ENCODE measurements around the gene CYP26A1.
A peak's percentile ranks its signal among the peaks of the same experiment; 100 is the strongest.
"Not testable (repeated sequence)": the region's sequence is repeated elsewhere in the genome, so short reads cannot be mapped to it uniquely, and the experiment has no call there.

CYP26A1 gene

DNA sequence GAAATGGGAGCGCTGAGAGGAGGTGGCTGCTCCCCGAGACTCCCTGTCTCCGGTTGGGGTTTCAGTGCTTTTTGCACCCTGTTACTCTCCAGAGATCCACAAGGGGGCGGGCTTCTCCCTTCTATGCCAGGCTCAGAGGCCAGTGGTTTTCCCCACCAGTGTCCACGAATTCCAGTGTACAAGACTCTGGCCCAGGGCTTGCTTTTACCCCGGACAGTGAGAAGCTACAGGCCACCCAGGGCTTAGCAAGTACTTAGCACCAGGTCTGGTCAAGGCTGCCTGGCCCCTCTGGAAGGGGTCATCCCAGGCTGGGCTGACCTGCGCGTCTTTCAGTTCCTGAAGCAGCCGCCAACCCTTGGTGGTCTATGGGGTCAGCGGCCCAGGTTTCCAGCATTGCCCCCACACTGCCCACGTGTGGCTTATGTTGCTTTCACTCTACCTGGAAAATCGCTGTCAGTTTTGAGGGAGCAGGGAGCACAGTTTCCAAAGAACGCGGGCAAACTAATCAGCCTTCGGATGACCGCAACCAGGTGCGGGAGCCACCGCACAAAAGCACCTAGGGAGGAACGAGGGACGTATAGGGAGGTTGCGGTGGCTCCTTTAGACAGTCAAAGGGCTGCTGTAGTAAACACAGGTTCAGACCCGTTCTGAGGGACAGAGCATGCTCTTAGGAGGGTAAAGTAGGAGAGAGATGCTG lies 6.8 kb downstream of the CYP26A1 start:
- peak; percentile 49 for DNase-seq (ENCODE audit: low spot score)

DNA sequence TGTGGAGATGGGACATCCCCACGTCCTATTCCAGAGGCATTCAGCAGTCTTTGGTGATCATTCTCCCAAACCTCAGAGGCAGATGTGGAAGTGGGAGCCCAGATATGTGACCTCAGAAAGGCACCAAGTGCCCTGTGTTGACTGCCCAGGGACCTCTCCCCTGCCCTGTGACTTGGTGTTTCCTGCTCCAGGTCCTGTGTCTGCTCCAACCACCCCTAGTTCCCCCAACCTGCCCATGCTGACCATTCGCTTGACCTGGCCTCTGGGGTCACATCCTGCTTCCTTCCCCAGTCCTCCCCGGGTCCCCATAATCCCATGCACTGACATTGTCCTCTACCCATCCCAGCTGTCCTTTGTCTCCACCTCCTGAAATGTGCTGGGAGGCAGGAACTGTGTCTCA lies 7.6 kb downstream of the CYP26A1 start:
- DNase-seq (ENCODE audit: low spot score) = no peak

DNA sequence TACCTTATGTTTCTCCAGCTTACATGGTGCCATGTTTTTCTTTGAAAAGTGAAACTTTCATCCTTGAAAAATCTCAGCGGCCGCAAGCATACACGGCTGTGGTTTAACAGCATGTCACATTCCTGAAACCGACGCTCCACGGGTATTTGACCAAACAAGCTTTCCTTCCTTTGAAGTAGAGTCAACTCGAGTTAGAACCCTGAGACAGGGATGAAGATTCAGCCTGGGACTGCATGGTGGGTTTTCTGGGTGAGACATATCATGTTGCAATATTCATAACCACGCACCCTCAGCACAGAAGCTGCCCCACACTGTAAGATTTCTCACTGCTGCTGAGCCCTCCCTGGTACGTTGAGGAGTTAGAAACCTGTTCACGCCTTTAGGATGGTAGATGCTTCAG lies 8.1 kb downstream of the CYP26A1 start:
- DNase-seq (ENCODE audit: low spot score) = no peak

DNA sequence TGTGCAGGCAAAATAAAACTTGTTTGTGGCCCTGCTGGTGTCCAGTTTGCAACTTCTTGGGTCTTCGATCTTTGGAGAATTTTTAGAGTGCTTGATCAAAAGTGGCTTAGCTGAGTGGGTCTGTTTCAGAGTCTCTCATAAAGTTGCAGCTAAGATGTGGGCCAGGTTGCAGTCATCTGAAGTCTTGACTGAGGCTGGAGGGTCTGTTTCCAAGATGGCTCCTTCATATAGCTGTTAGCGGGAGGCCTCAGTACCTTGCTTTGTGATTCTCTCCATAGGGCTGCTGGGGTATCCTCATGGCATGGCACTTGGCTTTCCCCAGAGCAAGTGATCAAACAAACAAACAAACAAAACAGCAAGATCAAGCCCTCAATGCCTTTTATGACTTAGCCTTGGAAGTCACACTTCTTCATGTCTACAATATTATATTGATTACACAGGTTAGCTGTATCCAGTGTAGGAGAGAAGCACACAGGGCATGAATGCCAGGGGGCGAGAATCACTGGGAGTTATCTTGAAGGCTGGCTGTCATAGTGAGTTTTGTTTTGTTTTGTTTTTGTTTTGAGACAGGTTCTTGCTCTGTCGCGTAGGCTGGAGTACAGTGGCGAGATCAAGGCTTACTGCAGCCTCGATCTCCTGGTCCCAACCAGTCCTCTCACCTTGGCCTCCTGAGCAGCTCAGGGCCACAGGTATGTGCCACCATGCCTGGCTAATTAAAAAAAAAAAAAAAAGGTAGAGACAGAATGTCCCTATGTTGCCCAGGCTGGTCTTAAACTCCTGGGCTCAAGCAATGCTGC lies 10.2 kb downstream of the CYP26A1 start:
- DNase-seq (ENCODE audit: low spot score) = no peak

DNA sequence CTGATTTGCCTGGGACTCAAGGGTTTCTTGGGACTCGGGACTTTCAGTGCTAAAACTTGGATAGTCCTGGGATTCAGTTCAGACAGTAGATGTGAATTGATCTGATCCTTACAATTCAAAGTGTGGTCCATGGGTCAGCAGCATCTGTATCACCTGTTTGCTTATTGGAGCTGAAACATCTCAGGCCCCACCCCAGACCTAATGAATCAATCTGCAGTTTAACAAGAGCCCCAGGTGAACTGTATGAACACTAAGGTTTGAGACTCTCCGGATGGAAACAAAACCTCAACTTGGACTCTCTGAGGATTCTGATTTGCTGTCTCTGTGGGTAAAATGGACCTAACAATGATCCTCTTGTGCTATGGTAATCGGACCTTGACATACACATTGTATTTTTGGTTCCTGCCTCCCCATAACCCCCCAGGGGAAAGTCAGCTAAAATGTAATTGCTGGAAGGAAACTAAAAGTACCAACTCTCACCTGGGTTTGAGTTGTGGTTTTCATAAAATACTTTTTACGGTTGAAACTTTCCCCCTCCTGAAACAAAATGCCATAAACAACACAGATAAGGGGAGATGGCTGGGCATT lies 11.7 kb downstream of the CYP26A1 start:
- no peak for DNase-seq (ENCODE audit: low spot score)

GRCh38 chr10:93086289-93086688 lies 12.6 kb downstream of the CYP26A1 start:
- DNase-seq (ENCODE audit: low spot score) = no peak

DNA sequence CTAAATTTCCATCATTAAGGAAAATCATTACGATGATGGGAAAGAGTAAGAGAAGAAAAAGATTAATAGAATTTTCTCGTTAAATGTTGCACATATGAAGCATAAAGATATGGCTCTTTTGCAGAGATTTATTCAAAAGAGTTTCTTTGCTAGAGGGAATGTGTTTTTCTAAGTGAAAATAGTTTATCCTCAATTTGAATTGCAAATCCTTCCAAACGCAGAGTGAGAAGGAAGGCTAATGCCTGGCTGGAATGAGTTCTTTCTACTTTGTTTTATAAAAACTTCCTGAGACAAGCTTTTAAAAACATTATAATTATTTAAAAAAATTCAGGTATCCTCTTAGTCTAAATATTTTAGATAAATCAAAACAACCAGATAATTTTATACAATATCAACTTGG lies 14.2 kb downstream of the CYP26A1 start:
- DNase-seq (ENCODE audit: low spot score) = no peak

- DNase-seq (ENCODE audit: low spot score) = no peak
Measured at GRCh38 chr10:93088466-93088865, 14.8 kb downstream of the CYP26A1 start.

GRCh38 chr10:93090619-93091018 lies 16.9 kb downstream of the CYP26A1 start:
- no peak for DNase-seq (ENCODE audit: low spot score)

DNA sequence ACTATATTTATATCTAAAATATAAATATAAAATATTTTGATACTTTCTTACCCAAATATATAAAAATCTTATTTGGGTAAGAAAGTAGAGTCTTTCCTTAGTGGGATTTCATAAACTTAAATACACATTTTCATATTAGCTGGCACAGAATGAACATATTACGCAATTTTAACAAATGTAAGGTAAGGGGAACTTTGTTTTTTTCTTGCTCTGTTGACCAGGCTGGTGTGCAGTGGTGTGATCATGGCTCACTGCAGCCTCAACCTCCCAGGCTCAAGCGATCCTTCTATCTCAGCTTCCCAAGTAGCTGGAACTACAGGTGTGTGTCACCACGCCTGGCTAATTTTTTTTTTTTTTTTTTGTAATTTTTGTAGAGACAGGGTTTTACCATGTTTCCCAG lies 18.3 kb downstream of the CYP26A1 start:
- DNase-seq (ENCODE audit: low spot score) = no peak

DNA sequence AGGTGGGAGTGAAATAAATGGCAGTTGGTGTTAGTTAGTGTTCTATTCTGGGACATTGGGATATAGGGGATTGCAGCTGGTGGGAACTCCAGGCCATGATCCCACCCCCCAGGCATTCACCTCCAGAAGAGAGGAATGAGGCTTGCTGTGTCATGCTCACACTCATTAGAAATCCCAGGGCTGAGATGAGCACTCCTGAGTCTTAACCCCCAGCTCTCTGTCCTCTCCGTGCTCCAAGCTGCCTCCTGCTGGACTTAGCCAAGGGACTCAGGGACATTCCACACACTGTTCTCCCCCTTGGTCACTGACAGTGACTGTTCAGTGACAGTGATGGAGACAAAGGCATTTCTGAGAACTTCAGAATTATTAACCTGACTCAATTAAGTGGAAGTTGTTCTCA lies 21.5 kb downstream of the CYP26A1 start:
- DNase-seq (ENCODE audit: low spot score) = no peak

DNA sequence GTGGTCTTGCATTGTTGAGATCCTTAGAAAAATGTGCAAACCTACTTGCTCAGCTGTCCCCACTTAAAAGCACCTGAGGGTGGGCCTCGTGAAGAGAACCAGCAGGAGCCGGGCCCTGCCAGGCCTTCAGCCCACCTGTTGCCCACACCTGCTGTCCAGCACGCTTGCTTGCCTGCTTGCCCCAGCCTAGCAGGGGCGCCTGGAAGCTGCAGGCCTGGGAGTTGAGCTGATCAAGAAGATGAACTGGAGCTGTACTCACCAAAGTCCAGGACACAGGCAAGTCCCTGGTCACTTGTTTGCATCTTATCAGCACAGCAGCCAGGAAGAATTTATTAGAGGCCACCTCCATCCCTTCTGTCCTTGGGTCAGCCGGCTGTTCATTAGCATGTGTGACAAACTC lies 23.2 kb downstream of the CYP26A1 start:
- DNase-seq (ENCODE audit: low spot score) = no peak

- DNase-seq (ENCODE audit: low spot score) = no peak
Measured at GRCh38 chr10:93097386-93097785, 23.7 kb downstream of the CYP26A1 start.

DNA sequence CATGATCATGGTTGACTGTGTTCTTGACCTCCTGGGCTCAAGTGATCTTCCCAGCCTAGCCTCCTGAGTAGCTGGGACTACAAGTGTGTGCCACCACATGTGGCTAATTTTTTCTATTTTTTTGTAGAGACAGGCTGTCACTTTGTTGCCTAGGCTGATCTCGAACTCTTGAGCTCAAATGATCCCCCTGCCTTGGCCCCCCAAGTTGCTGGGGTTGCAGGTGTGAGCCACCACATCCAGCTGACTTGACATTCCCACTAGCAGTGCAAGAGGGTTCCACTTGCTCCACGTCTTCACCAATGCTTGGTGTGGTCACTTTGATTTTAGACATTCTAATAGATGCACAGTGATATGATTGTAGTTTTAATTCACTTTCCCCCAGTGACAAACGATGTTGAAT lies 25.1 kb downstream of the CYP26A1 start:
- DNase-seq (ENCODE audit: low spot score) = no peak

- no peak for DNase-seq (ENCODE audit: low spot score)
Measured at GRCh38 chr10:93099670-93100069, 26.0 kb downstream of the CYP26A1 start.

GRCh38 chr10:93101148-93101547 lies 27.5 kb downstream of the CYP26A1 start:
- not testable (repeated sequence) for DNase-seq (ENCODE audit: low spot score)

- no peak for DNase-seq (ENCODE audit: low spot score)
Measured at GRCh38 chr10:93103953-93104352, 30.3 kb downstream of the CYP26A1 start.

DNA sequence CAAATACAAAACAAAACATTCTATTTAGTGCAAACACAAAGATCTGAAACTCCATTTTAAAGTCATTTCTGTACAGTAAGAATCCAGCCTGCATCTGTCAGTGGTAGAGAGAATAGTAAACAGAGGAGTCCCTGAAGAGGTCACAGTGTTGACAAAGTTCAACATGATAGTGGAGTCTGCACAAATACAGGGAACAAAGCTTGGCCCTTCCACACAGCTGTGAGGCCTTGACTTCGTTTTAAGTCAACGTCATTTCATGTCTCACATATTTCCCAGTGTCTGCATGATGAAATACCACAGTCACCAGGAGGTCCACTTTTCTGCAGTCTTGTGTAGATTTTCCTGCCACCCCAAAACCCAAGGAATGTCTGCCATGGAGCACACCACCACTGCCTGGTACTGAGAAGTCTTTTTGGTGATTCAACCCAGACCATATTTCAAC lies 33.0 kb downstream of the CYP26A1 start:
- DNase-seq (ENCODE audit: low spot score) = no peak

- no peak for DNase-seq (ENCODE audit: low spot score)
Measured at GRCh38 chr10:93110472-93111146, 36.9 kb downstream of the CYP26A1 start.

- DNase-seq (ENCODE audit: low spot score) = no peak
Measured at GRCh38 chr10:93113042-93113441, 39.3 kb downstream of the CYP26A1 start.

- DNase-seq (ENCODE audit: low spot score) = peak; percentile 65
Measured at GRCh38 chr10:93115661-93116383, 42.1 kb downstream of the CYP26A1 start.

- no peak for DNase-seq (ENCODE audit: low spot score)
Measured at GRCh38 chr10:93121311-93121710, 47.6 kb downstream of the CYP26A1 start.

Measured in CD4-positive, alpha-beta T cell treated with Interleukin-15 for 4 hours (primary cell).